ENCODE measurements around the gene DNAAF1. TPM values are rescaled to one million over a fixed set of nuclear protein-coding genes. Genes with fewer than 3 reads are reported as not detected.
"Not testable (repeated sequence)": the region's sequence is repeated elsewhere in the genome, so short reads cannot be mapped to it uniquely, and the experiment has no call there.

The DNAAF1 gene
- total RNA-seq (2014; rRNA removed) = 0.06 TPM in 1 of 2 replicates, not detected in the other
- 0.10 TPM for polyA plus RNA-seq (2012)

- peak; percentile 78 for DNase-seq (ENCODE audit: low read depth)
Measured at GRCh38 chr16:84144859-84145639, at the start of gene DNAAF1, which contains the start of gene HSDL1. Gene DNAAF1 (plus strand): TSS chr16:84145308. CDS start chr16:84145441, 133 bp downstream. Gene HSDL1 (minus strand): TSS chr16:84145177. CDS start chr16:84131321, 13,856 bp downstream.

GRCh38 chr16:84095466-84095865, 49.6 kb upstream of the DNAAF1 start:
- DNase-seq (ENCODE audit: low read depth) = no peak

- DNase-seq (ENCODE audit: low read depth) = no peak
Measured at GRCh38 chr16:84096447-84097005, 48.6 kb upstream of the DNAAF1 start.

- no peak for DNase-seq (ENCODE audit: low read depth)
Measured at GRCh38 chr16:84098939-84099338, 46.2 kb upstream of the DNAAF1 start.

- peak; percentile 25 for DNase-seq (ENCODE audit: low read depth)
Measured at GRCh38 chr16:84103678-84104077, 41.4 kb upstream of the DNAAF1 start.

- no peak for DNase-seq (ENCODE audit: low read depth)
Measured at GRCh38 chr16:84104231-84104630, 40.9 kb upstream of the DNAAF1 start.

GRCh38 chr16:84105301-84105815, 39.8 kb upstream of the DNAAF1 start:
- DNase-seq (ENCODE audit: low read depth) = no peak

- DNase-seq (ENCODE audit: low read depth) = no peak
Measured at GRCh38 chr16:84105948-84106740, 39.0 kb upstream of the DNAAF1 start.

GRCh38 chr16:84107921-84108320, 37.2 kb upstream of the DNAAF1 start:
- no peak for DNase-seq (ENCODE audit: low read depth)

- no peak for DNase-seq (ENCODE audit: low read depth)
Measured at GRCh38 chr16:84109598-84110335, 35.3 kb upstream of the DNAAF1 start.

GRCh38 chr16:84110527-84110926, 34.6 kb upstream of the DNAAF1 start:
- no peak for DNase-seq (ENCODE audit: low read depth)

GRCh38 chr16:84111525-84111924, 33.6 kb upstream of the DNAAF1 start:
- DNase-seq (ENCODE audit: low read depth) = no peak

GRCh38 chr16:84111949-84112348, 33.2 kb upstream of the DNAAF1 start:
- DNase-seq (ENCODE audit: low read depth) = not testable (repeated sequence)

- peak; percentile 19 for DNase-seq (ENCODE audit: low read depth)
Measured at GRCh38 chr16:84115919-84116719, 29.0 kb upstream of the DNAAF1 start.

- DNase-seq (ENCODE audit: low read depth) = peak; percentile 97
Measured at GRCh38 chr16:84116720-84117493, 28.2 kb upstream of the DNAAF1 start, which contains the start of gene MBTPS1. Gene MBTPS1 (minus strand): TSS chr16:84116942. CDS start chr16:84101783, 15,159 bp downstream.

GRCh38 chr16:84117494-84117843, 27.6 kb upstream of the DNAAF1 start:
- no peak for DNase-seq (ENCODE audit: low read depth)

- DNase-seq (ENCODE audit: low read depth) = not testable (repeated sequence)
Measured at GRCh38 chr16:84118315-84118714, 26.8 kb upstream of the DNAAF1 start.

- DNase-seq (ENCODE audit: low read depth) = no peak
Measured at GRCh38 chr16:84119368-84119767, 25.7 kb upstream of the DNAAF1 start.

- DNase-seq (ENCODE audit: low read depth) = no peak
Measured at GRCh38 chr16:84120023-84120422, 25.1 kb upstream of the DNAAF1 start.

GRCh38 chr16:84121007-84121406, 24.1 kb upstream of the DNAAF1 start:
- DNase-seq (ENCODE audit: low read depth) = no peak

Measured in LHCN-M2 (cell line).